ENCODE measurements around the gene ZSCAN21. TPM values are rescaled to one million over a fixed set of nuclear protein-coding genes. Genes with fewer than 3 reads are reported as not detected.
A peak's percentile ranks its signal among the peaks of the same experiment; 100 is the strongest.

Gene ZSCAN21
- polyA plus RNA-seq, 3 donors from 2014 or later = 2.3 to 9.8 (median 4.0) TPM

GRCh38 chr7:100088095-100088620 is 38.6 kb downstream of the ZSCAN21 start:
- Mint-ChIP-seq H3K4me3 (peak overlapping the region; percentile 87 to 94 (median 89)), H3K4me1 (peaks cover 20 to 23% of the 10 kb centered on the region in 2 donors), H3K9me3 (no peaks in the 10 kb centered on the region), H3K27me3 (ENCODE audit: low read depth in 3 of 3) (peaks cover 12 to 20% (median 18%) of the 10 kb centered on the region in 3 donors), H3K36me3 (peaks cover 0 to 25% (median 10%) of the 10 kb centered on the region in 3 donors), H3K27ac (peak overlapping the region; percentile 87 to 98 (median 94))
- DNase-seq = no peak

GRCh38 chr7:100088621-100089457 is 39.3 kb downstream of the ZSCAN21 start, which contains the start of gene COPS6:
TSS of gene COPS6 (plus strand) at chr7:100088969. CDS start at chr7:100088991, 22 bp downstream.
- Mint-ChIP-seq H3K27ac (peak within 1 kb of the TSS; percentile 87 to 98 (median 94)), H3K4me1 (peaks cover 20 to 22% of the 10 kb centered on the region in 2 donors), H3K36me3 (peaks cover 0 to 26% (median 10%) of the 10 kb centered on the region in 3 donors), H3K9me3 (no peaks in the 10 kb centered on the region), H3K27me3 (ENCODE audit: low read depth in 3 of 3) (peaks cover 12 to 24% (median 18%) of the 10 kb centered on the region in 3 donors), H3K4me3 (peak within 1 kb of the TSS; percentile 87 to 94 (median 89))
- DNase-seq = peak; percentile 86 to 87 (median 87)

GRCh38 chr7:100089458-100090196 is 40.1 kb downstream of the ZSCAN21 start:
- Mint-ChIP-seq H3K4me3 (peak overlapping the region; percentile 87 to 94 (median 89)), H3K4me1 (peaks cover 20 to 22% of the 10 kb centered on the region in 2 donors), H3K27ac (peak overlapping the region; percentile 84 to 98 (median 90)), H3K9me3 (no peaks in the 10 kb centered on the region), H3K36me3 (peaks cover 0 to 26% (median 10%) of the 10 kb centered on the region in 3 donors), H3K27me3 (ENCODE audit: low read depth in 3 of 3) (peaks cover 12 to 24% (median 18%) of the 10 kb centered on the region in 3 donors)
- no peak for DNase-seq

- Mint-ChIP-seq H3K4me1 (peaks cover 20 to 22% of the 10 kb centered on the region in 2 donors), H3K27me3 (ENCODE audit: low read depth in 3 of 3) (peaks cover 12 to 24% (median 18%) of the 10 kb centered on the region in 3 donors), H3K36me3 (peaks cover 0 to 33% (median 10%) of the 10 kb centered on the region in 3 donors)
Measured at GRCh38 chr7:100090527-100091410, 41.2 kb downstream of the ZSCAN21 start.

GRCh38 chr7:100091411-100092181 is 42.0 kb downstream of the ZSCAN21 start:
- Mint-ChIP-seq H3K27me3 (ENCODE audit: low read depth in 3 of 3) (peaks cover 12 to 24% (median 18%) of the 10 kb centered on the region in 3 donors), H3K36me3 (peaks cover 0 to 36% (median 13%) of the 10 kb centered on the region in 3 donors), H3K4me3 (peak overlapping the region in 1 of 5 donors; percentile 33), H3K9me3 (no peaks in the 10 kb centered on the region), H3K27ac (peak overlapping the region in 5 of 6 donors; percentile 12 to 57 (median 49)), H3K4me1 (peaks cover 20 to 22% of the 10 kb centered on the region in 2 donors)
- no peak for DNase-seq

More at GRCh38 chr7:100090527-100091410, 41.2 kb downstream of the ZSCAN21 start:
- Mint-ChIP-seq H3K9me3 (no peaks in the 10 kb centered on the region), H3K27ac (peak overlapping the region; percentile 29 to 68 (median 60)), H3K4me3 (peak overlapping the region; percentile 38 to 64 (median 56))
- no peak for DNase-seq

- DNase-seq = no peak
- H3K36me3 Mint-ChIP-seq = peaks cover 9 to 47% (median 23%) of the 10 kb centered on the region in 3 donors
- H3K9me3 Mint-ChIP-seq = no peaks in the 10 kb centered on the region
- H3K27me3 Mint-ChIP-seq (ENCODE audit: low read depth in 3 of 3) = peaks cover 14 to 22% (median 15%) of the 10 kb centered on the region in 3 donors
- peaks cover 21 to 31% of the 10 kb centered on the region in 2 donors for H3K4me1 Mint-ChIP-seq
- no peak overlapping the region for H3K4me3 Mint-ChIP-seq
- peak overlapping the region in 2 of 6 donors; percentile 43 to 53 for H3K27ac Mint-ChIP-seq
Measured at GRCh38 chr7:100093054-100093453, 43.5 kb downstream of the ZSCAN21 start.

GRCh38 chr7:100093498-100093897 is 43.9 kb downstream of the ZSCAN21 start:
- peaks cover 12 to 20% (median 14%) of the 10 kb centered on the region in 3 donors for H3K27me3 Mint-ChIP-seq (ENCODE audit: low read depth in 3 of 3)
- DNase-seq = no peak
- no peaks in the 10 kb centered on the region for H3K9me3 Mint-ChIP-seq
- H3K4me3 Mint-ChIP-seq = no peak overlapping the region
- peaks cover 22 to 33% of the 10 kb centered on the region in 2 donors for H3K4me1 Mint-ChIP-seq
- H3K36me3 Mint-ChIP-seq = peaks cover 12 to 51% (median 27%) of the 10 kb centered on the region in 3 donors
- H3K27ac Mint-ChIP-seq = peak overlapping the region in 1 of 6 donors; percentile 53

GRCh38 chr7:100093925-100094486 is 44.4 kb downstream of the ZSCAN21 start:
- H3K27me3 Mint-ChIP-seq (ENCODE audit: low read depth in 3 of 3) = peaks cover 10 to 15% (median 11%) of the 10 kb centered on the region in 3 donors
- no peak for DNase-seq
- H3K4me3 Mint-ChIP-seq = no peak overlapping the region
- peaks cover 17 to 56% (median 32%) of the 10 kb centered on the region in 3 donors for H3K36me3 Mint-ChIP-seq
- H3K27ac Mint-ChIP-seq = no peak overlapping the region
- peaks cover 27 to 35% of the 10 kb centered on the region in 2 donors for H3K4me1 Mint-ChIP-seq
- no peaks in the 10 kb centered on the region for H3K9me3 Mint-ChIP-seq

GRCh38 chr7:100095289-100095688 is 45.7 kb downstream of the ZSCAN21 start:
- Mint-ChIP-seq H3K36me3 (peaks cover 18 to 60% (median 32%) of the 10 kb centered on the region in 3 donors), H3K27me3 (ENCODE audit: low read depth in 3 of 3) (peaks cover 10 to 14% (median 13%) of the 10 kb centered on the region in 3 donors), H3K4me1 (peaks cover 31 to 37% of the 10 kb centered on the region in 2 donors), H3K27ac (no peak overlapping the region), H3K9me3 (no peaks in the 10 kb centered on the region), H3K4me3 (no peak overlapping the region)
- no peak for DNase-seq

- Mint-ChIP-seq H3K36me3 (peaks cover 18 to 56% (median 32%) of the 10 kb centered on the region in 3 donors), H3K4me3 (no peak overlapping the region), H3K27ac (peak overlapping the region in 1 of 6 donors; percentile 69), H3K4me1 (peaks cover 30 to 35% of the 10 kb centered on the region in 2 donors), H3K27me3 (ENCODE audit: low read depth in 3 of 3) (peaks cover 14 to 17% (median 15%) of the 10 kb centered on the region in 3 donors), H3K9me3 (no peaks in the 10 kb centered on the region)
- no peak for DNase-seq
Measured at GRCh38 chr7:100095704-100096103, 46.1 kb downstream of the ZSCAN21 start.

GRCh38 chr7:100098913-100099312 is 49.3 kb downstream of the ZSCAN21 start:
- Mint-ChIP-seq H3K27me3 (ENCODE audit: low read depth in 3 of 3) (peaks cover 23 to 34% (median 32%) of the 10 kb centered on the region in 3 donors), H3K36me3 (peaks cover 20 to 35% (median 22%) of the 10 kb centered on the region in 3 donors), H3K4me1 (peaks cover 38 to 42% of the 10 kb centered on the region in 2 donors), H3K9me3 (no peaks in the 10 kb centered on the region), H3K27ac (peak overlapping the region; percentile 89 to 98 (median 97)), H3K4me3 (peak overlapping the region; percentile 35 to 93 (median 67))
- no peak for DNase-seq
